Right lobe of liver (tissue), 4 donors: Measurements from ENCODE around the gene NKX2-3.
A peak's percentile ranks its signal among the peaks of the same experiment; 100 is the strongest.

Experiments used
- POLR2A ChIP-seq: fragments of 450-650 bp; IDR thresholded peaks from one replicate; pipeline ENCODE4 v1.6.1; 2017; ENCODE audit warnings: antibody characterized with exemption, mild to moderate bottlenecking
- TF ChIP-seq, protein P1 (sequence below), 4 donors: fragments of 200-600 bp in 3 of 4; fragments of 450-650 bp in 1 of 4; IDR thresholded peaks; one replicate each; pipeline versions ENCODE4 v1.5.1 to v1.8.0; 2016 to 2022; ENCODE audit warnings: antibody characterized with exemption in 4 of 4, mild to moderate bottlenecking in 2 of 4
- donor health status: DM: no; HTN: no; CAD: no.
- donor health status: DM: no; HTN: no; CAD: no.
- donor health status: DM: no; HTN: yes; CAD: no.

DNA sequence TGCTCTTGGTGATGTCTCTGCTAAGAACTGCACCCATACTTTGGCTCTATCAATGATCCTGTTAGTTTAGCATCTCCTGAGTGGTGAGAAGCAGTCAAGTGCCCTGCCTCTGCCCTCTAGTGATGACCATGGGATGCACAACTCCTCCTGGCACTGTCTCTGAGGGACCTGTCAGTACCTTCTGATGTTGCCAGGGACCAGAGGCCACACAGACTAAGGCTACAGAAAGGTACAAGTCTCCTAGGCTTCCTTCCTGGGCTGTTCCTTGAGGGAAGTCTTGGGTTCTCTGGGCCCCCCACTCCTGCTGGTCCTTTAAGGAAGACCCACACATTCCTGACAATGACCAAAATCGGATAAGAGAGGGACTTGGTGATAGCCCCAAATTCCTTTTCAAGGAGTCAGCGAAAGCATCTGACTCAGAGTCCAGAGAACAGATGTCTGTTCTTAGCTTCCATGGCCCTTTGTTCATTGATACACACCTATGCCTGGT is 15.3 kb downstream of the NKX2-3 start:
- TF ChIP-seq, protein P1, sequence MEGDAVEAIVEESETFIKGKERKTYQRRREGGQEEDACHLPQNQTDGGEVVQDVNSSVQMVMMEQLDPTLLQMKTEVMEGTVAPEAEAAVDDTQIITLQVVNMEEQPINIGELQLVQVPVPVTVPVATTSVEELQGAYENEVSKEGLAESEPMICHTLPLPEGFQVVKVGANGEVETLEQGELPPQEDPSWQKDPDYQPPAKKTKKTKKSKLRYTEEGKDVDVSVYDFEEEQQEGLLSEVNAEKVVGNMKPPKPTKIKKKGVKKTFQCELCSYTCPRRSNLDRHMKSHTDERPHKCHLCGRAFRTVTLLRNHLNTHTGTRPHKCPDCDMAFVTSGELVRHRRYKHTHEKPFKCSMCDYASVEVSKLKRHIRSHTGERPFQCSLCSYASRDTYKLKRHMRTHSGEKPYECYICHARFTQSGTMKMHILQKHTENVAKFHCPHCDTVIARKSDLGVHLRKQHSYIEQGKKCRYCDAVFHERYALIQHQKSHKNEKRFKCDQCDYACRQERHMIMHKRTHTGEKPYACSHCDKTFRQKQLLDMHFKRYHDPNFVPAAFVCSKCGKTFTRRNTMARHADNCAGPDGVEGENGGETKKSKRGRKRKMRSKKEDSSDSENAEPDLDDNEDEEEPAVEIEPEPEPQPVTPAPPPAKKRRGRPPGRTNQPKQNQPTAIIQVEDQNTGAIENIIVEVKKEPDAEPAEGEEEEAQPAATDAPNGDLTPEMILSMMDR (IDR thresholded peaks at IDR 0.05) = peak; percentile 26 to 48 (median 42)
- no peak for TF ChIP-seq POLR2A
